IPS DF 4.7 (cell line): Measurements from ENCODE around the gene MVB12B.

Experiments
- DNase-seq: peaks from one replicate; pipeline ENCODE4 v3.0.0-alpha.2; 2013; ENCODE audit warnings: low spot score; ENCODE audit errors: extremely low read depth

MVB12B gene

DNA sequence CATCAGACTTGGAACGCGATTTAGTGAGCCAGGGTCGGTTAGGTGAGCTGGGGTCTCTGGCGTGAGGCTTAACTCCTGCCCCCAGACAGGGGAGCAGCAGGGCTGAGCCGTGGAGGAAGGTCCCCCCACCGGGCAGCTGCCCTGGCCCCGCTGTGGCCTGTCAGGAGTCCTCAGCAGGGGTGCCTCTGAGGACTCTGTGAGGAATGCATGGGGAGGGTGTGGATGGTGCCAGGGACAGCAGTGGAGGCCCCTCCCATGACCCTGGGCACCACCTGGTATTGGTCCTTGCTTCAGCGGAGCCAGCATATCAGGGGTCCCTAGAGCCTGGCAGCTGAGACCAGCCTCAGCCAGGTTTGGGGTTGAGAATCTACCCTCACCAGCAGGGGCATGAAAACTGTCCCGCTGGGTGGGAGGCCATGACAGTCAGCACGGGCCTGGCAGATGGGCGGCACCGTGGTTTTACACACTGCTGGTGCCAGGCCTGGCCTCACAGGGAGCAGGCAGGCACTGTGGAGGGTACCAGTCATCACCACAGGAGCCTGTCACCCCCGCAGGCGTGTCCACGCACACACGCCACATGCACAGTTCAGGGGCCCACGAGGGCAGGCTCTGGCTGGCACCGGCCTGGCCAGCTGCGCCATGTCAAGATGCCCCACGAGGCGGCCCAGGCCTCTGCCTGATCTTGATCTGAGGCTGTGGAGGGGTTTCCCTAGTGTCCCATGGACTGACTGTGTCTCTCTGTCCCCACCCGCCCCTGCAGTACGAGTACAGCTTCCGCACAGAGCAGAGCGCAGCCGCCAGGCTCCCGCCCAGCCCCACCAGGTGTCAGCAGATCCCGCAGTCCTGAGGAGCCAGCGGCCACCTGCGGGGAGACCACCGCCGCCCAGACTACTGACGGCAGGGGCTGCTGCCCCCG, 176.0 kb downstream of the MVB12B start:
- DNase-seq, result no peak

DNA sequence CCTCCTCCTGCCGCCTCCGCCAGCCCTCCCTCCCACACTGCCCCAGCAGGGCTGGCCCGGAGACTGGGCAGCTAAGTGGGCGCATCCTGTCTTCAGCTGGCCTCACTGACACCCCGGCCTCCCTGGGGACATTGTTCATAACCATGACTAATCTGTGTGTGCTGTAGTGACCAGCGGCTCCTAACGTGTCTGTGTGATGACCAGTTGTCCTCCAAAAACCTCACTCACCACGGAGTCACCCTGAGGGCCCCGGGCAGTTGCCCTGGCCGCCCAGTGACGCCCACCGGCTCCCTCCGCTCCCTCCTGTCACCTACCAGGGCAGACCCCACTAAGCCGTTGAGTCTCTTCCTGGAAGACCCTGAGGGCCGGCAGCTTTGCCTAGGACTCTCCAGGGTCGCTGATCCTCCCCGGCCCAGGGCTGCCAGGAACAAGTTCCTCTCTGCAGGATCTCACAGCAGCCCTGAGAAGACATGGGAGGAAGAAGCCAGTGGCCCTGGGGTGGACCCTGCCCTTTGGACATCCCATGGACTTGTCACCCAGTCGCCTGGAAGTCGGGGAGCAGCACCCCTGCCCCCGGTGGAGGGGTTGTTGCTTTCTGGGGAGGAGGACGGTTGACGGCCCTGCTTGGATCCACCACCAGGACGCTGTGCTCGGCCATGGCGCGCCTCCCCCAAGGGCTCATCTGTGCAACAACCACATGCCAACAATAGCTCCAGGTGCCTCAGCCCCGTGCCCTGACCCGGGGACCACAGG, 176.9 kb downstream of the MVB12B start:
- DNase-seq, result no peak

DNA sequence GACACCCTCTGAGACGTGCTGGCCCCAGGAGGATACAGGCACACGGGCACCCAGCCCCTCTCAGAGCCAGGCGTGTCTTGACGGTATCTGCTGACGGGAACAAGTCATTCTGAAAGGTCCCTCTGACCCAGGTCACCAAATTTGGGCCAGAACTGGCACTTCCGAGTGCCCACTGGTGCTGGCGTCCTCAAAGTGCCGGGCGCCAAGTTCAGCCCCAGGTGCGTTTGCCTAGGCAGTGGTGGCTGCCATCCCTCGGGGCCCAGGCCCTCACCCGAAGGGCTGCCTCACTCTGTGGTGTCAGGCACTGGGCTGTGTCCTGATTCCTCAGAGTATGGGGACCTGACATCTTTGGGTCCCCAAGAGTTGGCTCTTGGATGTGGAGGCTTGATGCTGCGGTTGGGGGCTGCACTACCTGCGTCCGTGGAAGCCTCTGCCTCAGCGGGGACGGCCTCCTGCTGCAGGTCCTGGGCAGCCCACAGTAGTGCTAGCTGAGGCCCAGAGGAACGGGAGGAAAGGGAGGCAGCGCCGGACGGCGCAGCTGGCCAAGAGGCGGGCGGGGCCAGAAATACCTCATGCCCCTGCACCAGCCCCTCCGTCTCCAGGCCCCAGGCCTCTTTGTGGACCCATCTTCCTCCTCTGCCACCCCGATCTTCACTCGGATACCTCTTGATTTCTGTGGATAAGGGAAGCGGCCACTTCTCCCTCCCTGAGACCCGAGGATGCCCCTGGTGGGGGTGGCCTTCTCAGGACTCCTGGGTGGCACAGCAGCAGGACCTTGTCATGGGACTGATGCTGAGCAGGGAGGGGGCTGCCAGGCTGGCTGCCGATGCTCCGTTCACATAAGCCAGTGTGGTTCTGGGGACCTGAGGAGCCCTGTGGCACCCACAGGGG, 177.7 kb downstream of the MVB12B start:
- no peak for DNase-seq

DNA sequence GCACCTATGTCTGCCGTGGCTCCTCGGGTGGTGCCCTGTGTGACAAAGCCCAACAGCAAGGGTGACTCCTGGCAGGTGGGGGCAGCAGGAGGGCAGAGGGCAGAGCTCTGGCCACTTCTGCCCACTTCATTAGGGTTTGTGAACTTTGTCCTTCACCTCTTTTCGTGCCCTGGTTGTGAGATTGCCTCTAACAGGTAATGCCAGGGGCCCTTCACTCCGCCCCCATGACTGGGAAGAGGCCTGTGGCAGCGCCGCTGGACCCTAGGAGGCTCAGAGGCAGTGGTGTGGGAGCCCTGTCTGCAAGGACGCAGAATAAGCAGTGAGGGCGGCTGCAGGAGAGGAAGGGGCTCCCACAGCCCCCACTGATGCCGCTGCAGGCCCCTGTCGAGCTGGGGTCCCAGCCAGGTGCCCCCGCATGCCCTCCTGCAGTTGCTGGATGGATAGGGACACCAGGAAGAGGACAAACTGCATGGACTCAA, 178.4 kb downstream of the MVB12B start:
- DNase-seq, result no peak

DNA sequence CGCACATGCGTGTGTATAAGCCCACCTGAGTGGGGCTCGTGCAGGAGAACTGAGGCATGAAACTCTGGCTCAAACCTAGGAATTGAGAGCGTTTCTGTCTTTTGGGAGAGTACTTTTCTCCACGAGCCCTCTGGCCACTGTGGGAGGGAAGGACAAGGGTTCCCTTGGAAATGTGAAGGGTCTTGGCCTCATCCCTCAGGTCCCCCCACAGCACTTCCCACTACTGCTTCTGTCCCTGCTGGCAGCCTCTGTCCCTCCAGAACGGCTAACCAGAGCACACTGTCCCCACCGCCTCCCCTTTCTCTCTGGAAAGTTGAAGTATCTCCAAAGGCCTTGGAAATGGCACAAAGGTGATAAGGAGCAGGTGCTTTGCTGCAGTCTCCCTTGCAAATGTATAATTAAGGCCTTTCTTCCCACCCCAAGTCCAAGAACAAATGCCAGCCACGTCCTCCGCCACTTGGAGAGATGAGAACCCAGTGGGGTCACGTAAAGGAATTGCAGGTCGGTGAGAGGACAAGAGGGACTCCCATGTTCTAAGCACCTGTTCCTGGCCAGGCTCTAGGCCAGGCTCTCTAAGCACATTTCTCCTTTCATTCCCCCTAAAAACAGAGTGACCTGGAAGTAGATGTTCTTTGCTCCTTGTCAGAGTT, 179.2 kb downstream of the MVB12B start:
- DNase-seq, result no peak

DNA sequence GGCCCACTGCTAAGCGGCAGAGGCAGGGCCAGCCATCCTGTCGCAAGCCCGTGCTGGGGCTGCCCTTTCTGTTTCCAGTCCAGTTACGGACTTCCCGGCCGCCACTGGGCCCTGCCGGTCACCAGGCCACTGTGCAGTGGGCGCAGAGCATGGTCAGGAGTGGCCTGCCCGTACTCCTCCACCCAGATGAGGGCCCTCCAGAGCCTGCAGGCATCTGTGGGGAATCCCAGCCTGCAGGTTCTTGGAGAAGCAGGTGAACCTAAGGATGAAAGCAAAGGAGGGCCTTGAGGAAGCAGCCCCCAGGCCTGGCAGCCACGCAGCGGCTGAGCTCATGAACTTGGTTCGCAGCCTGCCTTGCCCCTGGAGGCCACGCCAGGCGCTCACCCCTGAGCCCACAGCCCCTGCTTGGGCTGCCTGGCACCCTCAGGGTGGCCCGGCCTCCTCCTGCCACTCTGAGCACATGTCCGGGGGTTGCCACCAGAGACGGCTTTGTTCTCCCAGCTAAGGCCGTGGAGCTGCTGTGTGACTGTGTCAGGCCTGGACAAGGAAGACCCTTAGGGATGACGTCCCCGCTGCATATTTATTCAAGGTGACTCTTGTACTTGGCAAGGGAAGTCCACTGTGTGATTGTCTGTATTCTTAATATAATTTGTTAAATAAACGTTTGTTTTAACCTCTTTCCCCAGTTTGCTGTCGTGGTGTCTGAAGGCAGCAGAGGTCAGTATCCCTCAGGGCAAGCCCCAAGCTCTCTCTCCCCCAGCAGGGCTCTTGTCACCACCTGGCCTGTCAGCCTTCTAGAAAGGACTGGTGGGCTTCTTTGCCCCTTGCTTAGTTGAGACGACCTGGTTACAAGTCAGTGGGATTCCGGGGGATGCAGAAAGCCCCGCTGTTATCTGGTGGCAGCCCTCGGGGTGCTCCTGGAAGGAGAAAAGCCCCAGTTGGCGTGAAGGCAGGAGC, 180.0 kb downstream of the MVB12B start:
- DNase-seq, result no peak

DNA sequence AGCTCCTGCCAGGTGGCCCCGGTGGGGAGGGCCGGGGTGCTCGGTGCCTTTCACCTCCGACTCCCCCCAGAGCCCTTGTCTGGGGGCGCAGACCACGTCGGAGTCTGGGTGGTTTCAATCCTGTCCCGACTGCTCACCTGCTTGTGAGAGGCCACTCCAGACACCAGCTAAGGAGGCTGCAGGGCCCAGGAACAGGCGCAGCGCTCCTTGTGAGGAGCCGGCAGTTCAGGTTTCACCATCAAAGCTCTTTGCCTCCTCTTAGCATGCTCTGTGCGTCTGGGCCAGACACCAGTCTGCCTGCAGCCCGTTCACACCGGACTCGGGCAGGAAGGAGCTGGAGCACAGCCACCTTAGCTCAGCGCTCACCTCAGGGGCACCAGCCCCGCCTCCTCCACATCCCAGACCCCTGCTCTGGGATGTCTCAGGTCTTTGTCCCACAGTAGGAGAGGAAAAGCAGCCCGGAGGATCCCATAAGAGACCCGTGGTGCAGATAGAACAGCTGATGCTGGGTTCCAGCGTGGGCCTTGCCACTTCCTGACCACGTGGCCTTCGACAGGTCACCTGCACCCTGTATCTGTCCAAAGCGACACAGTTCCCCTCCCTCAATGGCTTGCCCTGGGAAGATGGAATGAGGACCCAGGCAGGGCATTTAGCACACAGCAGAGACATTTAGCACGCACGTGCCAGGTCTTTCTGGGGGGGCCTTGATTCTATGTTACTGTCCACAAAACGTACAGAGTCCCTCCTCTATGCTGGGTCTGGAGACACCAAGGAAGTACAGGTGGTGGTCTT, 180.9 kb downstream of the MVB12B start:
- DNase-seq, result no peak

DNA sequence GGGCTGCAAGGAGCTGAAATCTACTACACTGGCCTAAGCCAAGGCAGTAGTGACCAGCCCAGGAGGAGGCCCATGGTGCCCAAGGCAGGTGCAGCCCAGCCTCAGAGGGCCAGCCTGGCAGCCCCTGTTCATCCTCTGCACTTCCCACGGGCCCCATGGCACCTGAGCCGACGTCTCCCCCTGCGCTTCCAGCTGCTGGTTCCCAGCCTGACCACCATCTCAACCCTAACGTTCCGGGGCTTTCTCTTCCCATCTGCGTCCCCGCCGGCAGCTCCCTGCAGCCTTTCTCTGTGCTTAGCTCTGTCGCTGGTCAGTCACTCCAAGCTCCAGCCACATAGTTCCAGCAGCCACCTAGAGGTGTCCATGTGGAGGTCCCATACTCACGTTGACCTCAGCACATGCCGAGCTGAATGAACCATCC, 181.6 kb downstream of the MVB12B start:
- no peak for DNase-seq

DNA sequence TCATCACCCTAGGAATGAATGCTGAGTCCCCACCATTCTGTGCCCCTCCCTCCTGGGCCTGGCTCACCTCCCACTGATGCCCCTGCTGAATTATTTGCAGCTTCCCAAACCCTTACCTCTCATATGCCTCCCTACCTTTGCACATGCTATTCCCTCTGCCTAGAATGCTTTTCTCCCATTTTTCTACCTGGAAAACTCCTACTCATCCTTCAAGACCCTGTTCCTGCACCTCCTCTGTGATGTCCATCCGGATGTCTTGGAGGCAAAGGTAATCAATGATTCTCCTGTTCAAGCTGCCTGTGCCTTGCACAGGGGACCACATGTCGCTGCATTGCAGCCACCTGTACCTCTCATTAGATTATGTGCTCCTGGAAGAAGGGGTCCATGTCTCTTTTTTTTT, 182.3 kb downstream of the MVB12B start:
- no peak for DNase-seq

DNA sequence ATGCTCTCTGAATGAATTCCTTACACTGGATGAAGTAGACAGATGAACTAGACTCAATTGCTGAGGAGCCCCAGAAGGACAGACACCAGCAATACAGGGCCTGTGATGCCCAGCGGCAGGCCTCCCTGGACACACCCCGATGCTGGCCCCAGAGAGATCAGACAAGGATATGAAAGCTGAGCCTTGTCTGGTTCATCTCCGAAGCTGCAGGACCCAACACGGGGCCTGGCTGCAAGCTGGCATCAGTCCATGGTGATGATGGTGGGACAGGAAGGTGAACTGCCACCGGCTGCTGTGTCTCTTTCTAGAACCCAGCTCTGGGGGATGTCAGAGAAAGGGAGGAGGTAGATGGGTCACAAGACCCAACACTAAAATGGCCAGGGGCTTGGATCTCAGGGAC, 183.1 kb downstream of the MVB12B start:
- no peak for DNase-seq

DNA sequence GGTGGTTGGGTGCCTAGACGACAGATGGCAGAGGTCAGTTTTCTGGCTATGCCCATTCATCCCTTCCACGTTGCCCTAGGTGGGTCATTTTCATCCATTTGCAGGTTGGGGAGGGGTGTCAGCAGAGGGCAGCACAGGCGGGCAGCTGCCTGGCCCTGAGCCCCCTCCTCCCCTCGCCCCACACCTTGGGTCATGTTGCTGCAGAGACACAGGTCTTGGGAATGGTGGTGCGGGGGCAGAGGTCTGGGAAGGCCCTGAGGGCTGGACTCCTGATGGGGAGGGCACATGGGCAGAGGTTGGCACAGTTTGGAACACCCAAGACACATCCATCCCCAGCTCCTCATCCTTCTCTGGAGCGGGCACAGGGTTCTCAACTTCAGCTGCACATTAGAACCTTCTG, 183.9 kb downstream of the MVB12B start:
- no peak for DNase-seq

DNA sequence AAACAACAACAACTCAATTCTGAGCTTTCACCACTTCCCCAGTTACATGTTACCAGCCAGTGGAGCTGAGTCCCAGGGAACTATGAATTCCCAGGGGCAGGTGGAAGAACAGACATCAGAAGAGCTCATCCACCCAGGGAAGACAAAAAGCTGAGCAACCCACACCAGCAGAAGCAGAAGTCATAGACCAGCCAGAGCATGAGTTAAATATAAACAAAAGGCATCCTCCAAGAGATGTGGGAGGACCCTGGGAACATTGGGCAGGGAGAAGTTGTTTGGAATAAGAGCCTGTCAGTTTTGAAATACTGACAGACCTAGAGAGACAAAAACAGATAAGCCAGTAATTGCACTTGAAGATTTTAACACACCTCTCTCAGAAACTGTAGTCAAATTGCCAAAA, 184.8 kb downstream of the MVB12B start:
- no peak for DNase-seq

DNA sequence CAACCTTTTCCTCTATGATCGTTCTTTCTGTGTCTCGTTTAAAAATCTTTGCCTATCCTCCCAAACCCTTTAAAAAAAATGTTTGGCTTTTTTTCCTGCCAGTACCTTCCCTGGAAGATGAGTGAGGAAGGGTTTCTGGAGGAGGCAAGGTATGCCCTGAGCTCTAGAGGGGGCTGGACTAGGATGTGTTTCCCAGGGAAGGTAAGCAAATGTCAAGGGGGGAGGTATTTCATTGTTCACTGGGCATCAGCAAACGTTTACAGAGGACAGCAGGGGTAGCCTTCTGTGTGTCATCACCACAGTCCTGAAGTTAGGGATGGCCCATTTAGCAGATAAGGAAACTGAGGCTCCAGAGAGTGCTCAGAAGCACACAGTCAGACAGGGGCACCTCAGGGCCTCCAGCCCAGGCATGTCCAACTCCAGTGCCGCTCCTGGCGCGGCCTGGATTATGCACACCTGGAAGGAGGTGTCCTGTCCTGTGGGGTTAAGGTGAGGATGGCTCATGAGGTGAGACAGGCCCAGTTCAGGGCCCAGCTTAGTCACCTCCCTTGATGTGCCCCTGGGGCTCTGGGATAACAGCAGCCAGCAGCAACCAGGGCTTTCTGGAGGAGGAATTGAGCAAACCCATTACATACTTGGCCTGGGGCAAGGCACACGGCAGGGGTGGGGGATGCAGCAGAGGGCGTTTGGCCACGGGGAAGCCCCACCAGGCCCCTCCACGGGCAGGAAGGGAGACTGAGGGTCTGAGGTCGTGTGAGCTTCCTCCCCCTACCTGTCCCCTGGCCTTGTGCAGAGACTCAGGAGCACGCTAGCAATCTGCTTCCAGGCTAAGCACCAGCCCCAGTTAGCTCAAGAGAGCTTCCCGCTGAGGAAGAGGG, 186.8 kb downstream of the MVB12B start:
- DNase-seq, result no peak

DNA sequence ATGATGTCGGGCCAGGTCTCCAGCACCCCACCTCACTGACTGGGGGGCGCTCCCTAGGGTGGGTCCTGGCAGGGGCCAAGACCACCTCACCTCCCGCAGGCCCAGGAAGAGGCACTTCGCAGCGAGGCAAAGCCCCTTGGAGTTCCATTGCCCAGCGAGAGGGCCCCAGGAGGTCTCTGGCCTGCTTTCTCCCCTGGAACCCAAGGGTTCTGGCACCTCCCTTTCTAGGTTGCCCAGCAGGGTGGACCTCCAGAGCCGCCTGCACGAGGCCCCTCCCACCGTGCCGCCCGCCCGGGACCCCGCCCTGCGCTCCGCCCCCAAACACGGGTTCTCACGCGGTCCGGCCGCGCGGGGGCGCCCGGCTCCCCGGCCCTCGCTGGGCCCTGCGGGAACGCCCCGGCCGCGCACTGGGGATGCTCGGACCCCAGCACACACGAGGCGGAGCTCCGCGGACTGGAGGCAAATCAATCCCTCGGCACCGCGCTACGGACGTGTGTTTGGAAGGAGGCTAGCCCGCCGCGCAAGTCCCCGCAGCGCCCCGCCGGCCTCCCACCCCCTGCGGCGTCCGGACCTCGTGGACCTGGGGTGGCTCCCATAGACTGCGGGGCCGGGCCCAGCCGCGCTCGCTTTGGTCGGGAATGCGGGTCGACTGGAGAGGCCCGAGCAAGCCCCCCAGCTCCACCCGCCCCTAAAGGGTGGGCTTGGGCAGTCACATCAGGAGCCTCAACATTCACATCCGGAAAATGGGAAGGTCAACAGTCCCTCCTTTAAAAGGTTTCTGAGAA, 187.6 kb downstream of the MVB12B start:
- DNase-seq, result no peak

DNA sequence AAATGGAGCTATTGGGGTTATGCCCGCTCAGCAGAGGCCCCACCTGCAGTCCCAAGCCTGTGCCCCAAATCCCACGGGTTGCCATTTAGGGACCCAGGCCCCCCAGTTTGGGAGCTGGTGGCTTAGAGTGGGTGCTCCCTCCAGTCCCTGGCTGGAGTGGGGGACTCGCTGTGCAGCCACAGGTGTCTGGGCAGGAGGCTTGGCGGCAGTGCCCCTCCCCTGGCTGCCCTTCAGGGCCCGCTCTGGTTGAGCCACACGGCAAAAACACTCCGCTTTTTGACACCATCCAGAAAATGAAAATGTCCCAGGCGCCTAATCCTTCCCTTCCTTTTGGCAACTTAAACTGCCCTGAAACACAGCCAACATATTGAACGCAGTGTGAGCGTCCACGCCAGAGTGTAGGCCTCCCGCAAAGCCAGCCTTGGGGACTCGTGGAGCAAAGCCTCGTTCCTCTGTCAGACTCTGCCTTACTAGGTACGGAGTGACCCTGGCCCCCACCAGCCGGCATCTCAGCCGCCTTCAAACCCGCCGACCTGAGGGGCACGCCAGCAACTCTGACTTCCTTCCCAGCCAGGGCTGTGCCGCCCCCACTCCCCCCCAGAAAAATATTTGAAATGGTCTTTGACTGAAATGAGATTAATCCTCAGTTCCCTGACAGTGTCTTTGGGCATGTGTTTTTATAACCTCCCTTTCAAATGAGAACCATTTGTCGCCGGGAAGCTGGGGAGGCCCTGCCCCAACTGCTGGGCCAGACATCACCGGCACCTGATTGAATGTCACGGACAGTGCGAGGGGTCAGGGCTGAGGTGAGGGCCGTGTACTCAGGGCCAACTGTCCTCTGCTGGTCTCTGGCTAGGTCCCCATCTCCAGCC, 188.6 kb downstream of the MVB12B start:
- no peak for DNase-seq

DNA sequence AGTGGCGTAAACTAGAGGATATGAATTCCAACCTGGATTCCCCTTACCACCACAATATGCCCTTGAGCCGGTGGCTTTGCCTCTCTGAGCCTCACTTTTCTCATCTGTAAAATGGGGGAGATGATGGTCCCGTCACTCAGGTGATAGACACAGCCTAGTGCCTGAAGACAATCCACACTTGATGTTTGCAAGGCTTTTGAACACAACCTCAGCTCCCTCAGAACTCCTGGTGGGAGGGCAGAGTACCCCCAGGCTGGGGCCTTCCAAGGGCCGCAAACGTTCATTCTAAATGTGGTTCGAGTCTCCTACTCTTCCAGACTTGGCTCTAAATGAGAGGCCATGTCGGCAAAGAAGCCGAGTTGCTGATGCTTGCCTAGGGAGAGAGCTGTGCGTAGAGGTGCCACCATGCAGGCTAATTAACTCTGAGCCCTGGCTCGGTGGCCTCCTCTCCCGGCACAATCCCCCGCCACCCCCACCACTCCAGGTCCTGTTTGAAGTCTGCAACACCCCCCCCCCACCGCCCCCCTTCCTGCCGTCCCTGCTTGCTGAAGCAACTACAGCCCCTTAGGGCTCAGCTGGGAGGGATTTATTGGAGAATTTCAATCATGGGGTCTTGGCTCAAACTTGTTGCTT, 189.4 kb downstream of the MVB12B start:
- DNase-seq, result no peak
